ENCODE results near the gene HELZ. TPM values are rescaled to one million over a fixed set of nuclear protein-coding genes. Genes with fewer than 3 reads are reported as not detected.

HELZ gene
- total and polyA plus RNA-seq, 2 donors (not counting 1 experiment from before 2014, with no cell fraction given): 18.9 to 28.1 TPM

GRCh38 chr17:67210915-67211314, 34.1 kb downstream of the HELZ start:
- Histone ChIP-seq H2AFZ (ENCODE audit: low read length) (no peak overlapping the region), H3K27ac (ENCODE audit: insufficient read depth, low read length) (no peak overlapping the region), H3K9me3 (ENCODE audit: control insufficient read depth, insufficient read depth, low read depth, low read length) (no peaks in the 10 kb centered on the region), H3K79me2 (ENCODE audit: control insufficient read depth, insufficient read depth, low read length) (no peaks in the 10 kb centered on the region), H3K4me1 (ENCODE audit: control insufficient read depth, extremely low read depth, insufficient read depth, low read length) (peaks cover 6% of the 10 kb centered on the region), H3K27me3 (ENCODE audit: control insufficient read depth, insufficient read depth, low read length) (no peaks in the 10 kb centered on the region), H3K9ac (ENCODE audit: insufficient read depth, low read length) (no peak overlapping the region), H3K4me3 (replicated peaks in 1 of 4; ENCODE audit: control extremely low read depth in 1 of 4, insufficient read depth in 1 of 4, low read depth in 3 of 4, low read length in 4 of 4) (no peak overlapping the region), H4K20me1 (ENCODE audit: control insufficient read depth, extremely low read depth, insufficient read depth, low read length) (no peaks in the 10 kb centered on the region), H3K4me2 (ENCODE audit: extremely low read depth, insufficient read depth, low read length) (no peak overlapping the region), H3K36me3 (ENCODE audit: control insufficient read depth, insufficient read depth, low read length) (no peaks in the 10 kb centered on the region)
- no peak for TF ChIP-seq EZH2 (IDR thresholded peaks at IDR 0.05; ENCODE audit: low read length, missing control alignments)
- TF ChIP-seq, protein P1, sequence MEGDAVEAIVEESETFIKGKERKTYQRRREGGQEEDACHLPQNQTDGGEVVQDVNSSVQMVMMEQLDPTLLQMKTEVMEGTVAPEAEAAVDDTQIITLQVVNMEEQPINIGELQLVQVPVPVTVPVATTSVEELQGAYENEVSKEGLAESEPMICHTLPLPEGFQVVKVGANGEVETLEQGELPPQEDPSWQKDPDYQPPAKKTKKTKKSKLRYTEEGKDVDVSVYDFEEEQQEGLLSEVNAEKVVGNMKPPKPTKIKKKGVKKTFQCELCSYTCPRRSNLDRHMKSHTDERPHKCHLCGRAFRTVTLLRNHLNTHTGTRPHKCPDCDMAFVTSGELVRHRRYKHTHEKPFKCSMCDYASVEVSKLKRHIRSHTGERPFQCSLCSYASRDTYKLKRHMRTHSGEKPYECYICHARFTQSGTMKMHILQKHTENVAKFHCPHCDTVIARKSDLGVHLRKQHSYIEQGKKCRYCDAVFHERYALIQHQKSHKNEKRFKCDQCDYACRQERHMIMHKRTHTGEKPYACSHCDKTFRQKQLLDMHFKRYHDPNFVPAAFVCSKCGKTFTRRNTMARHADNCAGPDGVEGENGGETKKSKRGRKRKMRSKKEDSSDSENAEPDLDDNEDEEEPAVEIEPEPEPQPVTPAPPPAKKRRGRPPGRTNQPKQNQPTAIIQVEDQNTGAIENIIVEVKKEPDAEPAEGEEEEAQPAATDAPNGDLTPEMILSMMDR (conservative IDR thresholded peaks at IDR 0.05 in 1 of 2, IDR thresholded peaks at IDR 0.05 in 1 of 2; ENCODE audit: low read depth in 1 of 2, low read length in 2 of 2): no peak
- DNase-seq (ENCODE audit: low read depth in 2 of 2): no peak

DNA sequence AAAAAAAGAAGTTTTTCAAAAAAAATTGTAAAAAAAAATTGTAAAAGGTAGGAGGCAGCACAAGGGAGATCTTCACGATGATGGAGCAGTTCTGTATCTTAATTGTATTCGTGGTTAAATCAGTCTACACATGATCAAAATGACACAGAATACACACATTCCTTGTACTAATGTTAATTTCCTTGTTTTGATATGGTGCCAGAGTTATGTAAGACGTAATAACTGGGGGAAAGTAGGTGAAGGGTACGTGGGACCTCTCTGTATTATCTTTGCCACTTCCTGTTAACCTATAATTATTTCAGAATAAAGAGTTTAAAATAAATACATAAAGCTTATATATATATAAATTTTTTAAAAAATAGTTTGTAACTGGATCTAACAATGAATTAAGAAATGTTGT, 36.8 kb downstream of the HELZ start:
- no peak overlapping the region for H3K27ac ChIP-seq (ENCODE audit: insufficient read depth, low read length)
- H3K9ac ChIP-seq (ENCODE audit: insufficient read depth, low read length): no peak overlapping the region
- TF ChIP-seq EZH2 (IDR thresholded peaks at IDR 0.05; ENCODE audit: low read length, missing control alignments): no peak
- TF ChIP-seq, protein P1 (conservative IDR thresholded peaks at IDR 0.05 in 1 of 2, IDR thresholded peaks at IDR 0.05 in 1 of 2; ENCODE audit: low read depth in 1 of 2, low read length in 2 of 2): no peak
- DNase-seq (ENCODE audit: low read depth in 2 of 2): peak in 1 of 2 donors; percentile 20
- H3K4me2 ChIP-seq (ENCODE audit: extremely low read depth, insufficient read depth, low read length): no peak overlapping the region
- H4K20me1 ChIP-seq (ENCODE audit: control insufficient read depth, extremely low read depth, insufficient read depth, low read length): no peaks in the 10 kb centered on the region
- H3K36me3 ChIP-seq (ENCODE audit: control insufficient read depth, insufficient read depth, low read length): no peaks in the 10 kb centered on the region
- H3K27me3 ChIP-seq (ENCODE audit: control insufficient read depth, insufficient read depth, low read length): no peaks in the 10 kb centered on the region
- H3K9me3 ChIP-seq (ENCODE audit: control insufficient read depth, insufficient read depth, low read depth, low read length): no peaks in the 10 kb centered on the region
- H3K4me1 ChIP-seq (ENCODE audit: control insufficient read depth, extremely low read depth, insufficient read depth, low read length): peaks cover 4% of the 10 kb centered on the region
- no peaks in the 10 kb centered on the region for H3K79me2 ChIP-seq (ENCODE audit: control insufficient read depth, insufficient read depth, low read length)
- H2AFZ ChIP-seq (ENCODE audit: low read length): no peak overlapping the region
- H3K4me3 ChIP-seq (replicated peaks in 1 of 4; ENCODE audit: control extremely low read depth in 1 of 4, insufficient read depth in 1 of 4, low read depth in 3 of 4, low read length in 4 of 4): no peak overlapping the region

DNA sequence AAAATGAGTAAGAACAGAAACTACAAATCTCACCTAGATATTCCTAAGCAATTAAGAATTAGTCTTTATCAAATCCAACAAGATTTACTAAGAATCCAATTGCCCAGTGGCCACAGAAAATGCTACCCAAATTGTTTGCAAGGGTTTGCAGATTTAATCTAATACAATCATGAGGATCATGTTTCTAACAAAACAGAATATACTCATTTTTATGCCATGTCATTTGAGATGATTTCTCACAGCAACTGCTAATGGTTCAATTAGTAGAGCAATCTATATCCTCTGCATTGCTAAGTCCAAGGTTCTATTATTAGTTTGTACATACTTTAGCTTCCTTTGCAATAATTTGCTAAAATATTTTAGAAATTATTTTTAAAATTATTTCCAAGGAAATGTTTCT, 41.2 kb downstream of the HELZ start:
- no peaks in the 10 kb centered on the region for H3K79me2 ChIP-seq (ENCODE audit: control insufficient read depth, insufficient read depth, low read length)
- no peak for DNase-seq (ENCODE audit: low read depth in 2 of 2)
- H3K4me2 ChIP-seq (ENCODE audit: extremely low read depth, insufficient read depth, low read length): no peak overlapping the region
- no peaks in the 10 kb centered on the region for H3K36me3 ChIP-seq (ENCODE audit: control insufficient read depth, insufficient read depth, low read length)
- no peaks in the 10 kb centered on the region for H4K20me1 ChIP-seq (ENCODE audit: control insufficient read depth, extremely low read depth, insufficient read depth, low read length)
- no peak overlapping the region for H3K27ac ChIP-seq (ENCODE audit: insufficient read depth, low read length)
- H3K4me1 ChIP-seq (ENCODE audit: control insufficient read depth, extremely low read depth, insufficient read depth, low read length): no peaks in the 10 kb centered on the region
- H3K27me3 ChIP-seq (ENCODE audit: control insufficient read depth, insufficient read depth, low read length): no peaks in the 10 kb centered on the region
- no peak for TF ChIP-seq EZH2 (IDR thresholded peaks at IDR 0.05; ENCODE audit: low read length, missing control alignments)
- TF ChIP-seq, protein P1 (conservative IDR thresholded peaks at IDR 0.05 in 1 of 2, IDR thresholded peaks at IDR 0.05 in 1 of 2; ENCODE audit: low read depth in 1 of 2, low read length in 2 of 2): no peak
- H3K4me3 ChIP-seq (replicated peaks in 1 of 4; ENCODE audit: control extremely low read depth in 1 of 4, insufficient read depth in 1 of 4, low read depth in 3 of 4, low read length in 4 of 4): no peak overlapping the region
- H2AFZ ChIP-seq (ENCODE audit: low read length): no peak overlapping the region
- no peaks in the 10 kb centered on the region for H3K9me3 ChIP-seq (ENCODE audit: control insufficient read depth, insufficient read depth, low read depth, low read length)
- no peak overlapping the region for H3K9ac ChIP-seq (ENCODE audit: insufficient read depth, low read length)

Data from fibroblast of lung (primary cell).